HEK293 (cell line): ENCODE results near the gene MPC2.

Experiments used
- ATF2 ChIP-seq: fragments of 450-650 bp; formaldehyde crosslinking; IDR thresholded peaks from 2 replicates; pipeline ENCODE4 v1.5.1; 2016; ENCODE audit warnings: missing biosample characterization, missing genetic modification characterization, low read depth
- BCL11B ChIP-seq: fragments of 450-650 bp; formaldehyde crosslinking; IDR thresholded peaks from 2 replicates; pipeline ENCODE4 v1.5.1; 2016; ENCODE audit warnings: low read depth, missing biosample characterization, missing genetic modification characterization
- CTCF ChIP-seq: fragments of 450-650 bp; formaldehyde crosslinking; IDR thresholded peaks from 2 replicates; pipeline ENCODE4 v1.5.1; 2016; ENCODE audit warnings: missing biosample characterization, missing genetic modification characterization
- ELK4 ChIP-seq: IDR thresholded peaks from 2 replicates; pipeline ENCODE4 v1.6.1; 2011; ENCODE audit warnings: mild to moderate bottlenecking, low read depth, low read length, borderline replicate concordance
- KLF10 ChIP-seq: fragments of 450-650 bp; IDR thresholded peaks from 2 replicates; pipeline ENCODE4 v1.5.1; 2018; ENCODE audit warnings: missing biosample characterization, mild to moderate bottlenecking, missing genetic modification characterization
- KLF17 ChIP-seq: fragments of 450-650 bp; formaldehyde crosslinking; IDR thresholded peaks from 2 replicates; pipeline ENCODE4 v1.5.1; 2016; ENCODE audit warnings: missing biosample characterization, missing genetic modification characterization
- MEIS1 ChIP-seq: sonication (generic); formaldehyde crosslinking; IDR thresholded peaks from 2 replicates; pipeline ENCODE4 v1.8.1; 2022; ENCODE audit warnings: missing genetic modification reagents, mild to moderate bottlenecking, borderline replicate concordance
- TSHZ1 ChIP-seq: fragments of 450-650 bp; formaldehyde crosslinking; IDR thresholded peaks from 2 replicates; pipeline ENCODE4 v1.5.1; 2016; ENCODE audit warnings: missing biosample characterization, missing genetic modification characterization, borderline replicate concordance
- WT1 ChIP-seq: fragments of 450-650 bp; formaldehyde crosslinking; IDR thresholded peaks from 2 replicates; pipeline ENCODE4 v1.5.1; 2016; ENCODE audit warnings: missing biosample characterization, missing genetic modification characterization
- ZBTB17 ChIP-seq: fragments of 450-650 bp; formaldehyde crosslinking; IDR thresholded peaks from 2 replicates; pipeline ENCODE4 v1.5.1; 2016; ENCODE audit warnings: missing biosample characterization, missing genetic modification characterization
- ZBTB21 ChIP-seq: fragments of 450-650 bp; formaldehyde crosslinking; IDR thresholded peaks from 2 replicates; pipeline ENCODE4 v1.5.1; 2017; ENCODE audit warnings: missing biosample characterization, missing genetic modification characterization
- ZBTB6 ChIP-seq: fragments of 450-650 bp; formaldehyde crosslinking; IDR thresholded peaks from 2 replicates; pipeline ENCODE4 v1.5.1; 2017; ENCODE audit warnings: missing biosample characterization, missing genetic modification characterization
- ZBTB7A ChIP-seq: fragments of 450-650 bp; formaldehyde crosslinking; IDR thresholded peaks from 2 replicates; pipeline ENCODE4 v1.5.1; 2016; ENCODE audit warnings: low read depth, missing biosample characterization, missing genetic modification characterization
- ZFP41 ChIP-seq: fragments of 450-650 bp; formaldehyde crosslinking; IDR thresholded peaks from 2 replicates; pipeline ENCODE4 v1.5.1; 2016; ENCODE audit warnings: missing biosample characterization, missing genetic modification characterization, borderline replicate concordance
- ZNF157 ChIP-seq: fragments of 450-650 bp; formaldehyde crosslinking; IDR thresholded peaks from 2 replicates; pipeline ENCODE4 v1.5.1; 2016; ENCODE audit warnings: missing biosample characterization, missing genetic modification characterization
- ZNF311 ChIP-seq: fragments of 450-650 bp; formaldehyde crosslinking; IDR thresholded peaks from 2 replicates; pipeline ENCODE4 v1.5.1; 2017; ENCODE audit warnings: missing biosample characterization, missing genetic modification characterization, borderline replicate concordance
- ZNF324 ChIP-seq: fragments of 450-650 bp; formaldehyde crosslinking; IDR thresholded peaks from 2 replicates; pipeline ENCODE4 v1.5.1; 2016; ENCODE audit warnings: missing biosample characterization, missing genetic modification characterization
- ZNF354C ChIP-seq: fragments of 450-650 bp; formaldehyde crosslinking; IDR thresholded peaks from 2 replicates; pipeline ENCODE4 v1.5.1; 2016; ENCODE audit warnings: missing biosample characterization, missing genetic modification characterization, low read depth, borderline replicate concordance
- ZNF449 ChIP-seq: fragments of 450-650 bp; formaldehyde crosslinking; IDR thresholded peaks from 2 replicates; pipeline ENCODE4 v1.5.1; 2017; ENCODE audit warnings: missing biosample characterization, mild to moderate bottlenecking, missing genetic modification characterization, moderate library complexity
- ZNF488 ChIP-seq: fragments of 450-650 bp; formaldehyde crosslinking; IDR thresholded peaks from 2 replicates; pipeline ENCODE4 v1.5.1; 2016; ENCODE audit warnings: missing biosample characterization, missing genetic modification characterization
- ZNF548 ChIP-seq: fragments of 450-650 bp; formaldehyde crosslinking; IDR thresholded peaks from 2 replicates; pipeline ENCODE4 v1.5.1; 2016; ENCODE audit warnings: missing biosample characterization, missing genetic modification characterization
- ZNF555 ChIP-seq: fragments of 450-650 bp; formaldehyde crosslinking; conservative IDR thresholded peaks from 2 replicates; pipeline ENCODE4 v1.5.1; 2017; ENCODE audit warnings: missing biosample characterization, mild to moderate bottlenecking, missing genetic modification characterization, inconsistent platforms
- ZNF704 ChIP-seq: fragments of 450-650 bp; formaldehyde crosslinking; IDR thresholded peaks from 2 replicates; pipeline ENCODE4 v1.5.1; 2016; ENCODE audit warnings: missing biosample characterization, missing genetic modification characterization
- ZNF747 ChIP-seq: fragments of 450-650 bp; formaldehyde crosslinking; IDR thresholded peaks from 2 replicates; pipeline ENCODE4 v1.5.1; 2016; ENCODE audit warnings: missing biosample characterization, missing genetic modification characterization

MPC2 gene

GRCh38 chr1:167935216-167936067 lies 1.4 kb downstream of the MPC2 start (continued):
- TF ChIP-seq ZNF548 (tag by site-specific recombination) (no peak), ATF2 (tag by site-specific recombination) (no peak), ZNF704 (no peak), TSHZ1 (no peak), BCL11B (peak; percentile 74; the same call in 1 of the 2 replicates), ZBTB6 (tag by site-specific recombination) (no peak), ZNF449 (tag by site-specific recombination) (no peak), ZNF488 (tag by site-specific recombination) (no peak), KLF17 (tag by site-specific recombination) (0 out of 2 replicates have a peak, but pooled peaks have one; percentile 16), ZNF311 (tag by site-specific recombination) (no peak), ZBTB7A (peak; percentile 78; the same call in 1 of the 2 replicates), ELK4 (no peak), ZNF324 (tag by site-specific recombination) (peak; percentile 34; the same call in 1 of the 2 replicates), ZBTB17 (tag by site-specific recombination) (peak; percentile 64), CTCF (tag by site-specific recombination) (peak; percentile 69; the same call in 1 of the 2 replicates), ZBTB21 (tag by site-specific recombination) (no peak), KLF10 (tag by site-specific recombination) (peak; percentile 57), ZNF157 (tag by site-specific recombination) (no peak), ZFP41 (tag by site-specific recombination) (no peak), MEIS1 (no peak), ZNF747 (tag by site-specific recombination) (no peak), ZNF354C (tag by site-specific recombination) (no peak), ZNF555 (tag by site-specific recombination) (no peak), WT1 (peak; percentile 4; the same call in 1 of the 2 replicates)
